Measurements from ENCODE around the gene LRRK1.

LRRK1 gene

DNA sequence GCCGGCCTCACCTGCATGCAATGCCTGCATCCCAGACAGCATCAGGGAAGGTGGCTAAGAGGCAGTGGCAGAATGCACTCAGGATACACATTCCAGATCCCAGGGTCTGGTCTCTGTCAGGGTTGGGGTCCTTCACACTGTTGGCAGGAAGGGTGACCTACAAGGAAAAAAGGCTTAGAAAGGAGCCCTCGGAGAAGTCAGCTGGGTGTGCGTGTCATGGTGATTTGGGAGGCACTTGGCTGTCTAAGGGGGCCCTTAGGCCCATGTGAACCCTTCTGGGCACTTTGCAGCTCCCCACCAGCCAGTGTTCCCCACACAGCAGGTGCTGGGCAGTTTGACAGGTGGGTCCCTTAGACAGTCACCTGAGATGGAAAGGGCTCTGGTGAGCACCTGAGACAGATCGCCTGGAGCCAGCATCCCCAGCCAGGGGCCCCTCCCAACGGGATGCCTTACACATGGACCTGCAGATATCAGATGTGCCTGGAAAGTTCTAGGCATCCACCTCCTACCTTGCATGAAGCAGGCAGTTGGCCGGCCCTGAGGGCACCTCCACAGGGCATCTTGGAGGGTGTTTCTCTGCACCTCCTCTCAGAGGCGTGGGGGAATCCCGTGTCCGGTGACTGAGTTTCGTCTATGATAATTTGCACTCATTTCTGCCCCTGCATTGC is 131.6 kb downstream of the LRRK1 start:
- no peaks in the 10 kb centered on the region for H3K79me2 ChIP-seq (ENCODE audit: low read length)
- 0 out of 2 replicates have a peak, but pooled peaks cover 9% of the 10 kb centered on the region for H4K20me1 ChIP-seq (ENCODE audit: insufficient read depth, low read length)
- H3K4me3 ChIP-seq (ENCODE audit: low read length) = no peak overlapping the region
- H3K27ac ChIP-seq (ENCODE audit: low read length) = peak overlapping the region; percentile 36; the same call in 1 of the 2 replicates
- H3K27me3 ChIP-seq (ENCODE audit: low read depth, low read length) = no peaks in the 10 kb centered on the region
- H2AFZ ChIP-seq (ENCODE audit: low read depth, low read length) = no peak overlapping the region
- H3K9me3 ChIP-seq (ENCODE audit: insufficient read depth, low read length) = no peaks in the 10 kb centered on the region
- peak overlapping the region; percentile 47 for H3K4me2 ChIP-seq (ENCODE audit: low read length)
- no peak overlapping the region for H3K9ac ChIP-seq (ENCODE audit: low read length)
- TF ChIP-seq EZH2phosphoT487 (IDR thresholded peaks at IDR 0.05; ENCODE audit: low read depth) = no peak
- H3K36me3 ChIP-seq (replicated peaks; ENCODE audit: low read depth, low read length) = peaks cover 81% of the 10 kb centered on the region
- peaks cover 29% of the 10 kb centered on the region for H3K4me1 ChIP-seq (ENCODE audit: low read length)

DNA sequence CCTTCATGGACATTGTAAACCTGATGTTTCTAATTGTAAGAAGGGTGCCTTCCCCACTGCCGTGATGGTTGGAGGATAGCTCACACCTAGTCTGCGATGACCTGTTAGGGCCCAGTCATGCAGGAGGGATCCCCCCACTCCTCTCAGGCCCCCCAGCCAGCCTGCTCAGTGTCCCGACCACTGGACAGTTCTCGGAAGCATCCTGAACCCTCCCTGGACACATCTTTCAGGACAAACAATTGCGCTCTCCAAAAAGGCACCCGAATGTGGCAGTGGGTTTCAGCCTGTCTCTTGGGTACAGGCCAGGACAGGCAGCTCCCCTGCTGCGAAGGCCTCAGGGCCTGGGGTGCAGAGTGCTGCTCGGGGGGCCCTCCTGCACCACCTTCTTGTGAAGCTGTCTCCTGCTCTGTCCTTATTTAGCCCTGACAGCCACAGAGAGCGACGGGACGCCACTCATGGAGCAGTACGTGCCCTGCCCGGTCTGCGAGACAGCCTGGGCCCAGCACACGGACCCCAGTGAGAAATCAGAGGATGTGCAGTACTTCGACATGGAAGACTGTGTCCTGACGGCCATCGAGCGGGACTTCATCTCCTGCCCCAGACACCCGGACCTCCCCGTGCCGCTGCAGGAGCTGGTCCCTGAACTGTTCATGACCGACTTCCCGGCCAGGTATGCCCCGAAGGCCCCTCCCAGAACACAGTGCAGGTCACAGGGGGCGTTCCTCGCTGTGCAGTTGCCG is 132.3 kb downstream of the LRRK1 start:
- H3K36me3 ChIP-seq (replicated peaks; ENCODE audit: low read depth, low read length) = peaks cover 80% of the 10 kb centered on the region
- H3K4me3 ChIP-seq (ENCODE audit: low read length) = no peak overlapping the region
- peaks cover 9% of the 10 kb centered on the region; the same call in 1 of the 2 replicates for H4K20me1 ChIP-seq (ENCODE audit: insufficient read depth, low read length)
- peaks cover 26% of the 10 kb centered on the region for H3K4me1 ChIP-seq (ENCODE audit: low read length)
- peak overlapping the region; percentile 47 for H3K4me2 ChIP-seq (ENCODE audit: low read length)
- H2AFZ ChIP-seq (ENCODE audit: low read depth, low read length) = no peak overlapping the region
- H3K27me3 ChIP-seq (ENCODE audit: low read depth, low read length) = no peaks in the 10 kb centered on the region
- no peaks in the 10 kb centered on the region for H3K79me2 ChIP-seq (ENCODE audit: low read length)
- no peak for TF ChIP-seq EZH2phosphoT487 (IDR thresholded peaks at IDR 0.05; ENCODE audit: low read depth)
- TF ChIP-seq, protein P1, sequence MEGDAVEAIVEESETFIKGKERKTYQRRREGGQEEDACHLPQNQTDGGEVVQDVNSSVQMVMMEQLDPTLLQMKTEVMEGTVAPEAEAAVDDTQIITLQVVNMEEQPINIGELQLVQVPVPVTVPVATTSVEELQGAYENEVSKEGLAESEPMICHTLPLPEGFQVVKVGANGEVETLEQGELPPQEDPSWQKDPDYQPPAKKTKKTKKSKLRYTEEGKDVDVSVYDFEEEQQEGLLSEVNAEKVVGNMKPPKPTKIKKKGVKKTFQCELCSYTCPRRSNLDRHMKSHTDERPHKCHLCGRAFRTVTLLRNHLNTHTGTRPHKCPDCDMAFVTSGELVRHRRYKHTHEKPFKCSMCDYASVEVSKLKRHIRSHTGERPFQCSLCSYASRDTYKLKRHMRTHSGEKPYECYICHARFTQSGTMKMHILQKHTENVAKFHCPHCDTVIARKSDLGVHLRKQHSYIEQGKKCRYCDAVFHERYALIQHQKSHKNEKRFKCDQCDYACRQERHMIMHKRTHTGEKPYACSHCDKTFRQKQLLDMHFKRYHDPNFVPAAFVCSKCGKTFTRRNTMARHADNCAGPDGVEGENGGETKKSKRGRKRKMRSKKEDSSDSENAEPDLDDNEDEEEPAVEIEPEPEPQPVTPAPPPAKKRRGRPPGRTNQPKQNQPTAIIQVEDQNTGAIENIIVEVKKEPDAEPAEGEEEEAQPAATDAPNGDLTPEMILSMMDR (IDR thresholded peaks at IDR 0.05; ENCODE audit: low read depth, low read length) = no peak
- H3K9me3 ChIP-seq (ENCODE audit: insufficient read depth, low read length) = no peaks in the 10 kb centered on the region
- peak overlapping the region; percentile 36 for H3K27ac ChIP-seq (ENCODE audit: low read length)
- no peak overlapping the region for H3K9ac ChIP-seq (ENCODE audit: low read length)

DNA sequence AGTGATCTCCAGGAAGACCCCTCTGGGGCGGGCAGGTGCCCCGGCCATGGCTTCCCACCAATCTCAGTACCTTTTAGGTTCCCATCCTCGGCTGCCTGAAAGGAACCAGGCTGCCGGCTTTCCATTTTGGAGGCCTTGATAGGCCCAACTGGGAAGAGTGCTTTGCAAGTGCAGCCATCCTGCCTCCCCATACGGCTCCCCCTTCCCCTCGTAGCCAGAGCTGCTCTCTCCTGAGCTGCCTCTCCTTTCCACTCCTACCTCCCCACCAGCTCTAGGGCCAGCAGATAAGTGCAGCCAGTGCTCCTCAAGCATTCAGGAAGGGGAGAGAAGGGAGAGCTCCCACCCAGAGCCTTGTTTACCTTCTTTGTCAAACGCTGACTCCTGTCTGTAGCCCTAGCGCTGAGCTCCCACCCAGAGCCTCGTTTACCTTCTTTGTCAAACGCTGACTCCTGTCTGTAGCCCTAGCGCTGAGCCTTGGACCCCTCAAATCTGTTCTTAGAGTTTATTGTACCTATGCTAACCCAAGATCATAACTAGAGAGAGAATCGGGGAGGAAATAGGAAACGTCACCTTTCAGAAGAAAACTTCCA is 133.0 kb downstream of the LRRK1 start:
- Histone ChIP-seq H3K27ac (ENCODE audit: low read length) (no peak overlapping the region), H4K20me1 (ENCODE audit: insufficient read depth, low read length) (peaks cover 9% of the 10 kb centered on the region; the same call in 1 of the 2 replicates), H3K36me3 (replicated peaks; ENCODE audit: low read depth, low read length) (peaks cover 81% of the 10 kb centered on the region), H2AFZ (ENCODE audit: low read depth, low read length) (no peak overlapping the region), H3K4me2 (ENCODE audit: low read length) (no peak overlapping the region), H3K9me3 (ENCODE audit: insufficient read depth, low read length) (no peaks in the 10 kb centered on the region), H3K27me3 (ENCODE audit: low read depth, low read length) (no peaks in the 10 kb centered on the region), H3K79me2 (ENCODE audit: low read length) (no peaks in the 10 kb centered on the region), H3K4me3 (ENCODE audit: low read length) (no peak overlapping the region), H3K9ac (ENCODE audit: low read length) (no peak overlapping the region), H3K4me1 (ENCODE audit: low read length) (peaks cover 20% of the 10 kb centered on the region)
- TF ChIP-seq, protein P1 (IDR thresholded peaks at IDR 0.05; ENCODE audit: low read depth, low read length) = no peak
- TF ChIP-seq EZH2phosphoT487 (IDR thresholded peaks at IDR 0.05; ENCODE audit: low read depth) = no peak

DNA sequence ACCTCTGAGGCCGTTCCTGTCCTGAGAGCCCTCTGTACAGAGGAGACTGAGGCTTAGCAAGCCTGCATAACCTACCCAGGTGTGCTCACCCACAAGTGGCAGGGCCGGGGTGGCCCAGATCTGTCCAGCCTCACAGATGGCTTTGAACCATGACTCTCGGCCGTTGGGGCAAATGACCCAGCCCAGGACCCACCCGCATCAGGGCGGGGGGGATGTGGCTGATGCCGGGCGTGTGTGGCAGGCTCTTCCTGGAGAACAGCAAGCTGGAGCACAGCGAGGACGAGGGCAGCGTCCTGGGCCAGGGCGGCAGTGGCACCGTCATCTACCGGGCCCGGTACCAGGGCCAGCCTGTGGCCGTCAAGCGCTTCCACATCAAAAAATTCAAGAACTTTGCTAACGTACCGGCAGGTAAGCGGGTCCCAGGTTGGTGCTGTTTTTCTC is 133.5 kb downstream of the LRRK1 start:
- peaks cover 17% of the 10 kb centered on the region for H3K4me1 ChIP-seq (ENCODE audit: low read length)
- peaks cover 9% of the 10 kb centered on the region; the same call in 1 of the 2 replicates for H4K20me1 ChIP-seq (ENCODE audit: insufficient read depth, low read length)
- H3K79me2 ChIP-seq (ENCODE audit: low read length) = no peaks in the 10 kb centered on the region
- H2AFZ ChIP-seq (ENCODE audit: low read depth, low read length) = no peak overlapping the region
- no peaks in the 10 kb centered on the region for H3K27me3 ChIP-seq (ENCODE audit: low read depth, low read length)
- H3K36me3 ChIP-seq (replicated peaks; ENCODE audit: low read depth, low read length) = peaks cover 80% of the 10 kb centered on the region
- no peak overlapping the region for H3K27ac ChIP-seq (ENCODE audit: low read length)
- no peak overlapping the region for H3K4me3 ChIP-seq (ENCODE audit: low read length)
- H3K9ac ChIP-seq (ENCODE audit: low read length) = no peak overlapping the region
- no peak overlapping the region for H3K4me2 ChIP-seq (ENCODE audit: low read length)
- TF ChIP-seq EZH2phosphoT487 (IDR thresholded peaks at IDR 0.05; ENCODE audit: low read depth) = no peak
- TF ChIP-seq, protein P1 (IDR thresholded peaks at IDR 0.05; ENCODE audit: low read depth, low read length) = no peak
- H3K9me3 ChIP-seq (ENCODE audit: insufficient read depth, low read length) = no peaks in the 10 kb centered on the region

All from OCI-LY3 (cell line).